HEK293T (cell line): ENCODE measurements around the gene ROS1.
"Not testable (repeated sequence)": the region's sequence is repeated elsewhere in the genome, so short reads cannot be mapped to it uniquely, and the experiment has no call there.

ENCODE experiments used
- CTCF ChIA-PET: fragments of 350-600 bp; formaldehyde crosslinking; extraction: SDS; loops from one replicate; lab custom pipeline; 2021; ENCODE audit warnings: antibody characterized with exemption, inconsistent platforms; lab: Yijun Ruan, JAX
- POLR2A ChIA-PET: fragments of 350-600 bp; formaldehyde crosslinking; extraction: SDS; loops from one replicate; lab custom pipeline; 2020; ENCODE audit warnings: antibody characterized with exemption, inconsistent platforms; lab: Yijun Ruan, JAX
- DNase-seq: peaks from one replicate; pipeline ENCODE4 v3.0.0; 2012; ENCODE audit warnings: mixed read lengths; ENCODE audit errors: extremely low spot score
- ARNT ChIP-seq: fragments of 450-650 bp; IDR thresholded peaks from 2 replicates; pipeline ENCODE4 v1.6.1; 2017; ENCODE audit warnings: mild to moderate bottlenecking
- BHLHE40 ChIP-seq: fragments of 450-650 bp; IDR thresholded peaks from 2 replicates; pipeline ENCODE4 v1.6.1; 2016; ENCODE audit warnings: mild to moderate bottlenecking, moderate library complexity, borderline replicate concordance
- CTBP1 ChIP-seq: fragments of 450-650 bp; IDR thresholded peaks from 2 replicates; pipeline ENCODE4 v1.6.1; 2016; ENCODE audit warnings: borderline replicate concordance
- ELF4 ChIP-seq: fragments of 450-650 bp; IDR thresholded peaks from 2 replicates; pipeline ENCODE4 v1.6.1; 2017; ENCODE audit warnings: antibody characterized with exemption
- FOXA1 ChIP-seq: fragments of 450-650 bp; IDR thresholded peaks from 2 replicates; pipeline ENCODE4 v1.6.1; 2016; ENCODE audit warnings: mild to moderate bottlenecking
- FOXK2 ChIP-seq: fragments of 450-650 bp; IDR thresholded peaks from 2 replicates; pipeline ENCODE4 v1.6.1; 2016; ENCODE audit warnings: mild to moderate bottlenecking
- FOXM1 ChIP-seq: fragments of 450-650 bp; IDR thresholded peaks from 2 replicates; pipeline ENCODE4 v1.6.1; 2017; ENCODE audit warnings: mild to moderate bottlenecking, borderline replicate concordance
- HDGF ChIP-seq: fragments of 450-650 bp; IDR thresholded peaks from 2 replicates; pipeline ENCODE4 v1.6.1; 2017; ENCODE audit warnings: antibody characterized with exemption, borderline replicate concordance
- L3MBTL2 ChIP-seq: fragments of 450-650 bp; conservative IDR thresholded peaks from 2 replicates; pipeline ENCODE4 v1.6.1; 2016; ENCODE audit warnings: mild to moderate bottlenecking
- LEF1 ChIP-seq: fragments of 450-650 bp; IDR thresholded peaks from 2 replicates; pipeline ENCODE4 v1.6.1; 2017; ENCODE audit warnings: mild to moderate bottlenecking, borderline replicate concordance
- NFRKB ChIP-seq: fragments of 450-650 bp; IDR thresholded peaks from 2 replicates; pipeline ENCODE4 v1.6.1; 2016; ENCODE audit warnings: mild to moderate bottlenecking, moderate library complexity
- PKNOX1 ChIP-seq: fragments of 450-650 bp; IDR thresholded peaks from 2 replicates; pipeline ENCODE4 v1.6.1; 2016
- SP1 ChIP-seq: fragments of 450-650 bp; IDR thresholded peaks from 2 replicates; pipeline ENCODE4 v1.6.1; 2017
- SUZ12 ChIP-seq: fragments of 450-650 bp; IDR thresholded peaks from 2 replicates; pipeline ENCODE4 v1.6.1; 2016; ENCODE audit warnings: mild to moderate bottlenecking
- TARDBP ChIP-seq: fragments of 450-650 bp; IDR thresholded peaks from 2 replicates; pipeline ENCODE4 v1.6.1; 2016
- ZNF384 ChIP-seq: fragments of 450-650 bp; IDR thresholded peaks from 2 replicates; pipeline ENCODE4 v1.6.1; 2016

The ROS1 gene

GRCh38 chr6:117444600-117444999 is 18.9 kb upstream of the ROS1 start:
- ChIA-PET POLR2A (no interaction called here), CTCF (no interaction called here)
- no peak for DNase-seq
- TF ChIP-seq TARDBP (no peak), L3MBTL2 (no peak), SUZ12 (no peak), BHLHE40 (no peak), FOXK2 (no peak), LEF1 (no peak), ARNT (no peak), CTBP1 (no peak), PKNOX1 (no peak), FOXA1 (no peak), HDGF (no peak), SP1 (no peak), FOXM1 (no peak), NFRKB (no peak), ELF4 (no peak)

GRCh38 chr6:117442313-117442712 is 16.6 kb upstream of the ROS1 start:
- ChIA-PET CTCF (interaction anchor here (0.7 kb wide), 1 partner anchor 63 kb away, joined by 3 read pairs; no protein-coding TSS in a partner anchor), POLR2A (interaction anchor here (1.7 kb wide), 1 partner anchor 160 kb away, joined by 4 read pairs; the partner anchor contains the start of gene GOPC)
- DNase-seq = not testable (repeated sequence)

GRCh38 chr6:117441824-117442264 is 16.1 kb upstream of the ROS1 start:
- no peak for TF ChIP-seq ELF4
- no peak for TF ChIP-seq ARNT
- TF ChIP-seq SP1 = no peak
- TF ChIP-seq CTBP1 = no peak
- no peak for TF ChIP-seq NFRKB
- TF ChIP-seq FOXA1 = no peak
- no peak for TF ChIP-seq PKNOX1
- TF ChIP-seq HDGF = no peak
- no peak for TF ChIP-seq TARDBP
- no peak for TF ChIP-seq LEF1
- no peak for TF ChIP-seq ZNF384
- no peak for TF ChIP-seq FOXM1
- TF ChIP-seq L3MBTL2 = no peak
- no peak for TF ChIP-seq BHLHE40
- no peak for TF ChIP-seq SUZ12
- TF ChIP-seq FOXK2 = no peak
- CTCF ChIA-PET = no interaction called here
- POLR2A ChIA-PET = interaction anchor here (1.7 kb wide), 1 partner anchor 160 kb away, joined by 4 read pairs; the partner anchor contains the start of gene GOPC
- no peak for DNase-seq

- TF ChIP-seq PKNOX1 (peak; percentile 85), ARNT (no peak)
- ChIA-PET POLR2A (interaction anchor here (1.1 kb wide), 1 partner anchor 161 kb away, joined by 3 read pairs; the partner anchor contains the start of gene GOPC), CTCF (no interaction called here)
- no peak for DNase-seq
Measured at GRCh38 chr6:117440706-117441525, 15.2 kb upstream of the ROS1 start.

- no peak for DNase-seq
- TF ChIP-seq PKNOX1 (no peak), FOXA1 (no peak), SUZ12 (no peak), HDGF (no peak), NFRKB (no peak), L3MBTL2 (no peak), ARNT (no peak), FOXM1 (no peak), ZNF384 (no peak), CTBP1 (no peak), FOXK2 (no peak), TARDBP (no peak), SP1 (no peak), LEF1 (no peak), ELF4 (no peak), BHLHE40 (no peak)
- ChIA-PET CTCF (interaction anchor here (0.7 to 1.3 kb wide), 2 partner anchors 11 to 171 kb away, joined by 5 to 7 read pairs; no protein-coding TSS in a partner anchor), POLR2A (no interaction called here)
Measured at GRCh38 chr6:117432273-117432672, 6.5 kb upstream of the ROS1 start.

GRCh38 chr6:117423754-117424153 is 2.0 kb downstream of the ROS1 start:
- TF ChIP-seq BHLHE40 (no peak), NFRKB (no peak), TARDBP (no peak), ARNT (no peak), SUZ12 (no peak), L3MBTL2 (no peak), PKNOX1 (no peak), FOXM1 (no peak), HDGF (no peak), SP1 (no peak), LEF1 (no peak), ELF4 (no peak), FOXK2 (no peak), ZNF384 (no peak), CTBP1 (no peak), FOXA1 (no peak)
- ChIA-PET POLR2A (no interaction called here), CTCF (interaction anchor here (0.7 kb wide), 1 partner anchor 21 kb away, joined by 3 read pairs; no protein-coding TSS in a partner anchor)
- no peak for DNase-seq
